IMR-90 (cell line): ENCODE data around the gene RHBDD1. TPM values are rescaled to one million over a fixed set of nuclear protein-coding genes. Genes with fewer than 3 reads are reported as not detected.

Experiments
- ATAC-seq: fragments of 200-7000 bp; cut with Tn5 transposase; 2 replicates; pipeline ENCODE4 v1.9.1; 2020; ENCODE audit warnings: low read depth, mild to moderate bottlenecking, moderate library complexity
- BruUV-seq: library from RNA; stranded (reverse); fragments of 400-500 nt; replicated peaks from 2 replicates; lab custom pipeline; 2021; lab: Mats Ljungman, UMichigan
- CTCF ChIA-PET: fragments of 300-600 bp; formaldehyde crosslinking; extraction: SDS; loops from one replicate; lab custom pipeline; 2021; ENCODE audit warnings: antibody characterized with exemption; lab: Yijun Ruan, JAX
- POLR2A ChIA-PET: fragments of 300-600 bp; sonication (Branson Sonifier 250); formaldehyde crosslinking; loops from one replicate; lab custom pipeline; 2022; ENCODE audit warnings: antibody characterized with exemption; ENCODE audit not compliant: unreplicated experiment; lab: Charles Lee
- DNase-seq: peaks from one replicate; pipeline ENCODE4 v3.0.0; 2013
- H2AFZ ChIP-seq: replicated peaks from 2 replicates; pipeline ENCODE3; 2013; ENCODE audit warnings: low read length, mild to moderate bottlenecking; ENCODE audit not compliant: poor library complexity
- H2AK5ac ChIP-seq: 2 replicates; pipeline ENCODE4 v1.6.1; 2013; ENCODE audit warnings: low read depth, low read length, inconsistent platforms
- H2AK9ac ChIP-seq: replicated peaks from 2 replicates; pipeline ENCODE3; 2013; ENCODE audit warnings: mild to moderate bottlenecking, low read depth, low read length, moderate library complexity; ENCODE audit not compliant: poor library complexity
- H2BK120ac ChIP-seq: 2 replicates; pipeline ENCODE4 v1.6.1; 2013; ENCODE audit warnings: low read depth, low read length, inconsistent platforms
- H2BK15ac ChIP-seq: 3 replicates; pipeline ENCODE4 v1.6.1; 2013; ENCODE audit warnings: low read depth, low read length, inconsistent platforms
- H2BK20ac ChIP-seq: 2 replicates; pipeline ENCODE4 v1.6.1; 2013; ENCODE audit warnings: low read depth, mild to moderate bottlenecking, inconsistent platforms, low read length, moderate library complexity
- H2BK5ac ChIP-seq: 2 replicates; pipeline ENCODE4 v1.6.1; 2013; ENCODE audit warnings: mild to moderate bottlenecking, low read depth, low read length, inconsistent platforms; ENCODE audit not compliant: poor library complexity, severe bottlenecking
- H3K14ac ChIP-seq: replicated peaks from 2 replicates; pipeline ENCODE4 v1.6.1; 2013; ENCODE audit warnings: low read depth, low read length, inconsistent platforms
- H3K18ac ChIP-seq: 2 replicates; pipeline ENCODE4 v1.6.1; 2013; ENCODE audit warnings: low read depth, low read length, control low read depth
- H3K23ac ChIP-seq: 2 replicates; pipeline ENCODE4 v1.6.1; 2013; ENCODE audit warnings: low read depth, low read length, inconsistent platforms
- H3K27ac ChIP-seq: 2 replicates; pipeline ENCODE4 v1.5.1; 2013; ENCODE audit warnings: mild to moderate bottlenecking, control low read depth, low read length; ENCODE audit not compliant: insufficient read depth
- H3K27me3 ChIP-seq: 2 replicates; pipeline ENCODE4 v1.6.1; 2013; ENCODE audit warnings: low read length; ENCODE audit not compliant: control insufficient read depth, insufficient read depth
- H3K36me3 ChIP-seq: 2 replicates; pipeline ENCODE4 v1.6.1; 2013; ENCODE audit warnings: low read length, mixed read lengths; ENCODE audit not compliant: control insufficient read depth, insufficient read depth
- H3K4ac ChIP-seq: 2 replicates; pipeline ENCODE4 v1.6.1; 2013; ENCODE audit warnings: low read depth, low read length, inconsistent platforms
- H3K4me1 ChIP-seq: 2 replicates; pipeline ENCODE4 v1.6.1; 2013; ENCODE audit warnings: low read length, mixed read lengths; ENCODE audit not compliant: control insufficient read depth, insufficient read depth
- H3K4me2 ChIP-seq: 2 replicates; pipeline ENCODE4 v1.6.1; 2013; ENCODE audit warnings: low read depth, mild to moderate bottlenecking, control low read depth, low read length, moderate library complexity
- H3K4me3 ChIP-seq: 2 replicates; pipeline ENCODE4 v1.5.1; 2013; ENCODE audit warnings: low read depth, mild to moderate bottlenecking, control low read depth, low read length, moderate library complexity; ENCODE audit not compliant: insufficient read depth
- H3K56ac ChIP-seq: 2 replicates; pipeline ENCODE4 v1.6.1; 2013; ENCODE audit warnings: low read length, inconsistent platforms; ENCODE audit not compliant: insufficient read depth; ENCODE audit errors: extremely low read depth
- H3K79me1 ChIP-seq, 2 experiments: 2 replicates each; pipeline ENCODE4 v1.6.1; 2013; ENCODE audit warnings: low read length in 2 of 2, inconsistent platforms in 1 of 2, low read depth in 1 of 2
- H3K9ac ChIP-seq: 2 replicates; pipeline ENCODE4 v1.6.1; 2013; ENCODE audit warnings: low read depth, low read length, control low read depth
- H3K9me1 ChIP-seq: 2 replicates; pipeline ENCODE4 v1.6.1; 2013; ENCODE audit warnings: low read length, inconsistent platforms; ENCODE audit not compliant: insufficient read depth
- H3K9me3 ChIP-seq: 2 replicates; pipeline ENCODE4 v1.6.1; 2013; ENCODE audit warnings: low read length; ENCODE audit not compliant: control insufficient read depth, insufficient read depth
- H4K20me1 ChIP-seq: 2 replicates; pipeline ENCODE4 v1.6.1; 2013; ENCODE audit warnings: low read length, inconsistent platforms; ENCODE audit not compliant: insufficient read depth
- H4K5ac ChIP-seq: 2 replicates; pipeline ENCODE4 v1.6.1; 2013; ENCODE audit warnings: mild to moderate bottlenecking, low read depth, low read length, control low read depth
- H4K8ac ChIP-seq, 2 experiments: 2 replicates each; pipeline ENCODE4 v1.6.1; 2013; ENCODE audit warnings: low read depth in 2 of 2, low read length in 2 of 2, control low read depth in 1 of 2, inconsistent platforms in 1 of 2
- H4K91ac ChIP-seq: 2 replicates; pipeline ENCODE4 v1.6.1; 2013; ENCODE audit warnings: low read depth, low read length, inconsistent platforms; ENCODE audit not compliant: insufficient read depth
- CEBPB ChIP-seq: IDR thresholded peaks from 2 replicates; pipeline ENCODE4 v1.6.1; 2012; ENCODE audit warnings: low read depth, low read length, improper control_type of control experiment
- ELK1 ChIP-seq: fragments of 150-350 bp; IDR thresholded peaks from 2 replicates; pipeline ENCODE4 v1.6.1; 2016; ENCODE audit warnings: low read depth, mild to moderate bottlenecking, low read length, moderate library complexity, borderline replicate concordance
- FOS ChIP-seq: fragments of 150-350 bp; IDR thresholded peaks from 2 replicates; pipeline ENCODE4 v1.6.1; 2016; ENCODE audit warnings: low read depth, low read length
- MAFK ChIP-seq: IDR thresholded peaks from 2 replicates; pipeline ENCODE4 v1.6.1; 2012; ENCODE audit warnings: low read depth, low read length, improper control_type of control experiment
- MAZ ChIP-seq: IDR thresholded peaks from 2 replicates; pipeline ENCODE4 v1.6.1; 2012; ENCODE audit warnings: low read depth, mild to moderate bottlenecking, low read length, improper control_type of control experiment, moderate library complexity, borderline replicate concordance
- POLR2A ChIP-seq: IDR thresholded peaks from 2 replicates; pipeline ENCODE4 v1.6.1; 2012; ENCODE audit warnings: mild to moderate bottlenecking, low read depth, low read length
- RAD21 ChIP-seq: IDR thresholded peaks from 2 replicates; pipeline ENCODE4 v1.6.1; 2012; ENCODE audit warnings: low read length, improper control_type of control experiment
- RCOR1 ChIP-seq: IDR thresholded peaks from 2 replicates; pipeline ENCODE4 v1.6.1; 2012; ENCODE audit warnings: mild to moderate bottlenecking, low read length, improper control_type of control experiment; ENCODE audit not compliant: insufficient replicate concordance
- RFX5 ChIP-seq: IDR thresholded peaks from 2 replicates; pipeline ENCODE4 v1.8.0; 2012; ENCODE audit warnings: low read depth, mild to moderate bottlenecking, low read length, moderate library complexity
- WGBS, 2 experiments: methylation state at CpG; one replicate each; pipeline versions ENCODE4 v1.1.5 to v1.1.7; 2013; ENCODE audit warnings: missing lambda C conversion rate in 2 of 2; ENCODE audit not compliant: insufficient read length in 1 of 2; ENCODE audit errors: extremely low coverage in 2 of 2; 5-methylcytosine and 5-hydroxymethylcytosine counted together
- dilution Hi-C: fragments of 300-500 bp; cut with HindIII; formaldehyde crosslinking; loops from one replicate; pipeline ENCODE4 v1.14.3; 2018; ENCODE audit warnings: low sequenced_read_pairs; ENCODE audit not compliant: unreplicated experiment
- in situ Hi-C: fragments of 300-500 bp; cut with MboI; formaldehyde crosslinking; loops from 3 replicates; pipeline ENCODE4 v1.14.3; 2019; ENCODE audit warnings: low sequenced_read_pairs, inconsistent platforms, mixed read lengths
- intact Hi-C: fragments of 100-400 bp; cut with micrococcal nuclease; formaldehyde crosslinking; loops from 2 replicates; pipeline ENCODE4 v1.10.0; 2022
- polyA plus RNA-seq, 3 experiments: library from polyadenylated mRNA; depleted of rRNA; stranded (reverse); fragments of >200 nt; gene quantifications; 2 replicates each; pipeline ENCODE4 v1.2.3, GENCODE V29; 2012; ENCODE audit warnings: low replicate concordance in 1 of 3
- total RNA-seq: library from RNA; depleted of rRNA; stranded (reverse); fragments of >200 nt; gene quantifications from 2 replicates; pipeline ENCODE4 v1.2.3, GENCODE V29; 2012
- TF ChIP-seq, protein P1 (sequence below): conservative IDR thresholded peaks from 2 replicates; pipeline ENCODE4 v1.5.1; 2012; ENCODE audit warnings: mild to moderate bottlenecking, low read depth, low read length, improper control_type of control experiment

Gene RHBDD1
- total and polyA plus RNA-seq, 2 of the 4 experiments (the other 2 are of a cell fraction), result 9.7 to 14.0 TPM

- no peak for DNase-seq
- Histone ChIP-seq H3K36me3 (0 out of 2 replicates have a peak, but pooled peaks cover 2% of the 10 kb centered on the region), H2AFZ (no peak overlapping the region), H4K20me1 (no peaks in the 10 kb centered on the region), H3K23ac (no peak overlapping the region), H4K91ac (no peak overlapping the region), H3K14ac (no peak overlapping the region), H4K5ac (no peak overlapping the region; the same call in 1 of the 2 replicates), H3K4me2 (no peak overlapping the region), H3K9me1 (peaks cover 5% of the 10 kb centered on the region; the same call in 1 of the 2 replicates), H2BK5ac (no peak overlapping the region), H2BK20ac (no peak overlapping the region), H3K79me1 (peaks cover 30 to 45% of the 10 kb centered on the region in 2 experiments), H4K8ac (no peak overlapping the region), H3K56ac (no peak overlapping the region), H3K9ac (no peak overlapping the region), H2BK15ac (no peak overlapping the region), H3K18ac (no peak overlapping the region), H3K4me1 (peaks cover 2% of the 10 kb centered on the region; the same call in 1 of the 2 replicates), H3K27ac (no peak overlapping the region), H3K9me3 (no peaks in the 10 kb centered on the region), H3K27me3 (no peaks in the 10 kb centered on the region), H3K4me3 (no peak overlapping the region), H2AK9ac (no peak overlapping the region), H2BK120ac (no peak overlapping the region), H2AK5ac (no peak overlapping the region), H3K4ac (no peak overlapping the region)
- dilution Hi-C loops, result no loop called here
- CTCF ChIA-PET, result no interaction called here
- BruUV-seq, result no TSS peak
- in situ Hi-C loops, result no loop called here
- no peak for TF ChIP-seq RFX5
- no peak for TF ChIP-seq ELK1
- no peak for TF ChIP-seq POLR2A
- TF ChIP-seq, protein P1, sequence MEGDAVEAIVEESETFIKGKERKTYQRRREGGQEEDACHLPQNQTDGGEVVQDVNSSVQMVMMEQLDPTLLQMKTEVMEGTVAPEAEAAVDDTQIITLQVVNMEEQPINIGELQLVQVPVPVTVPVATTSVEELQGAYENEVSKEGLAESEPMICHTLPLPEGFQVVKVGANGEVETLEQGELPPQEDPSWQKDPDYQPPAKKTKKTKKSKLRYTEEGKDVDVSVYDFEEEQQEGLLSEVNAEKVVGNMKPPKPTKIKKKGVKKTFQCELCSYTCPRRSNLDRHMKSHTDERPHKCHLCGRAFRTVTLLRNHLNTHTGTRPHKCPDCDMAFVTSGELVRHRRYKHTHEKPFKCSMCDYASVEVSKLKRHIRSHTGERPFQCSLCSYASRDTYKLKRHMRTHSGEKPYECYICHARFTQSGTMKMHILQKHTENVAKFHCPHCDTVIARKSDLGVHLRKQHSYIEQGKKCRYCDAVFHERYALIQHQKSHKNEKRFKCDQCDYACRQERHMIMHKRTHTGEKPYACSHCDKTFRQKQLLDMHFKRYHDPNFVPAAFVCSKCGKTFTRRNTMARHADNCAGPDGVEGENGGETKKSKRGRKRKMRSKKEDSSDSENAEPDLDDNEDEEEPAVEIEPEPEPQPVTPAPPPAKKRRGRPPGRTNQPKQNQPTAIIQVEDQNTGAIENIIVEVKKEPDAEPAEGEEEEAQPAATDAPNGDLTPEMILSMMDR, result no peak
- TF ChIP-seq MAFK, result no peak
- TF ChIP-seq RCOR1, result no peak
- TF ChIP-seq MAZ, result no peak
- no peak for TF ChIP-seq RAD21
- no peak for TF ChIP-seq CEBPB
- TF ChIP-seq FOS, result no peak
- WGBS, 2 experiments, result no CpG with 5 or more reads among the region's 2 CpGs
- intact Hi-C loops, result loop anchor here (5.0 kb wide), 2 partner anchors 32 to 52 kb away; no protein-coding TSS in a partner anchor
- POLR2A ChIA-PET, result no interaction called here
- no peak for ATAC-seq
Measured at GRCh38 chr2:226839951-226840350, 4.1 kb downstream of the RHBDD1 start.
